Measurements from ENCODE around the gene CENPW.

GRCh38 chr6:126377594-126378153, 37.8 kb downstream of the CENPW start:
- TF ChIP-seq ZNF331 (CRISPR knock-in tag; IDR thresholded peaks at IDR 0.05; ENCODE audit: low read depth) (no peak), JUNB (IDR thresholded peaks at IDR 0.05; ENCODE audit: unreplicated experiment) (no peak), POLR2AphosphoS5 (IDR thresholded peaks at IDR 0.05; ENCODE audit: low read depth) (no peak), CREB1 (CRISPR knock-in tag; IDR thresholded peaks at IDR 0.05; ENCODE audit: low read depth) (no peak), EZH2 (IDR thresholded peaks at IDR 0.05; ENCODE audit: low read depth, unreplicated experiment) (no peak), EZH2phosphoT487 (IDR thresholded peaks at IDR 0.05; ENCODE audit: unreplicated experiment) (no peak), ZNF114 (CRISPR knock-in tag; IDR thresholded peaks at IDR 0.05) (no peak), NANOG (IDR thresholded peaks at IDR 0.05; ENCODE audit: borderline replicate concordance) (no peak), STAT1 (IDR thresholded peaks at IDR 0.05; ENCODE audit: unreplicated experiment) (no peak)
- TF ChIP-seq, protein P1, sequence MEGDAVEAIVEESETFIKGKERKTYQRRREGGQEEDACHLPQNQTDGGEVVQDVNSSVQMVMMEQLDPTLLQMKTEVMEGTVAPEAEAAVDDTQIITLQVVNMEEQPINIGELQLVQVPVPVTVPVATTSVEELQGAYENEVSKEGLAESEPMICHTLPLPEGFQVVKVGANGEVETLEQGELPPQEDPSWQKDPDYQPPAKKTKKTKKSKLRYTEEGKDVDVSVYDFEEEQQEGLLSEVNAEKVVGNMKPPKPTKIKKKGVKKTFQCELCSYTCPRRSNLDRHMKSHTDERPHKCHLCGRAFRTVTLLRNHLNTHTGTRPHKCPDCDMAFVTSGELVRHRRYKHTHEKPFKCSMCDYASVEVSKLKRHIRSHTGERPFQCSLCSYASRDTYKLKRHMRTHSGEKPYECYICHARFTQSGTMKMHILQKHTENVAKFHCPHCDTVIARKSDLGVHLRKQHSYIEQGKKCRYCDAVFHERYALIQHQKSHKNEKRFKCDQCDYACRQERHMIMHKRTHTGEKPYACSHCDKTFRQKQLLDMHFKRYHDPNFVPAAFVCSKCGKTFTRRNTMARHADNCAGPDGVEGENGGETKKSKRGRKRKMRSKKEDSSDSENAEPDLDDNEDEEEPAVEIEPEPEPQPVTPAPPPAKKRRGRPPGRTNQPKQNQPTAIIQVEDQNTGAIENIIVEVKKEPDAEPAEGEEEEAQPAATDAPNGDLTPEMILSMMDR (conservative IDR thresholded peaks at IDR 0.05; ENCODE audit: low read depth in 2 of 2) = no peak
- TF ChIP-seq, protein P2, sequence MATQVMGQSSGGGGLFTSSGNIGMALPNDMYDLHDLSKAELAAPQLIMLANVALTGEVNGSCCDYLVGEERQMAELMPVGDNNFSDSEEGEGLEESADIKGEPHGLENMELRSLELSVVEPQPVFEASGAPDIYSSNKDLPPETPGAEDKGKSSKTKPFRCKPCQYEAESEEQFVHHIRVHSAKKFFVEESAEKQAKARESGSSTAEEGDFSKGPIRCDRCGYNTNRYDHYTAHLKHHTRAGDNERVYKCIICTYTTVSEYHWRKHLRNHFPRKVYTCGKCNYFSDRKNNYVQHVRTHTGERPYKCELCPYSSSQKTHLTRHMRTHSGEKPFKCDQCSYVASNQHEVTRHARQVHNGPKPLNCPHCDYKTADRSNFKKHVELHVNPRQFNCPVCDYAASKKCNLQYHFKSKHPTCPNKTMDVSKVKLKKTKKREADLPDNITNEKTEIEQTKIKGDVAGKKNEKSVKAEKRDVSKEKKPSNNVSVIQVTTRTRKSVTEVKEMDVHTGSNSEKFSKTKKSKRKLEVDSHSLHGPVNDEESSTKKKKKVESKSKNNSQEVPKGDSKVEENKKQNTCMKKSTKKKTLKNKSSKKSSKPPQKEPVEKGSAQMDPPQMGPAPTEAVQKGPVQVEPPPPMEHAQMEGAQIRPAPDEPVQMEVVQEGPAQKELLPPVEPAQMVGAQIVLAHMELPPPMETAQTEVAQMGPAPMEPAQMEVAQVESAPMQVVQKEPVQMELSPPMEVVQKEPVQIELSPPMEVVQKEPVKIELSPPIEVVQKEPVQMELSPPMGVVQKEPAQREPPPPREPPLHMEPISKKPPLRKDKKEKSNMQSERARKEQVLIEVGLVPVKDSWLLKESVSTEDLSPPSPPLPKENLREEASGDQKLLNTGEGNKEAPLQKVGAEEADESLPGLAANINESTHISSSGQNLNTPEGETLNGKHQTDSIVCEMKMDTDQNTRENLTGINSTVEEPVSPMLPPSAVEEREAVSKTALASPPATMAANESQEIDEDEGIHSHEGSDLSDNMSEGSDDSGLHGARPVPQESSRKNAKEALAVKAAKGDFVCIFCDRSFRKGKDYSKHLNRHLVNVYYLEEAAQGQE (IDR thresholded peaks at IDR 0.05; ENCODE audit: unreplicated experiment) = no peak
- TF ChIP-seq, protein P3, sequence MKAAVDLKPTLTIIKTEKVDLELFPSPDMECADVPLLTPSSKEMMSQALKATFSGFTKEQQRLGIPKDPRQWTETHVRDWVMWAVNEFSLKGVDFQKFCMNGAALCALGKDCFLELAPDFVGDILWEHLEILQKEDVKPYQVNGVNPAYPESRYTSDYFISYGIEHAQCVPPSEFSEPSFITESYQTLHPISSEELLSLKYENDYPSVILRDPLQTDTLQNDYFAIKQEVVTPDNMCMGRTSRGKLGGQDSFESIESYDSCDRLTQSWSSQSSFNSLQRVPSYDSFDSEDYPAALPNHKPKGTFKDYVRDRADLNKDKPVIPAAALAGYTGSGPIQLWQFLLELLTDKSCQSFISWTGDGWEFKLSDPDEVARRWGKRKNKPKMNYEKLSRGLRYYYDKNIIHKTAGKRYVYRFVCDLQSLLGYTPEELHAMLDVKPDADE (IDR thresholded peaks at IDR 0.05) = no peak
- TF ChIP-seq, protein P4, sequence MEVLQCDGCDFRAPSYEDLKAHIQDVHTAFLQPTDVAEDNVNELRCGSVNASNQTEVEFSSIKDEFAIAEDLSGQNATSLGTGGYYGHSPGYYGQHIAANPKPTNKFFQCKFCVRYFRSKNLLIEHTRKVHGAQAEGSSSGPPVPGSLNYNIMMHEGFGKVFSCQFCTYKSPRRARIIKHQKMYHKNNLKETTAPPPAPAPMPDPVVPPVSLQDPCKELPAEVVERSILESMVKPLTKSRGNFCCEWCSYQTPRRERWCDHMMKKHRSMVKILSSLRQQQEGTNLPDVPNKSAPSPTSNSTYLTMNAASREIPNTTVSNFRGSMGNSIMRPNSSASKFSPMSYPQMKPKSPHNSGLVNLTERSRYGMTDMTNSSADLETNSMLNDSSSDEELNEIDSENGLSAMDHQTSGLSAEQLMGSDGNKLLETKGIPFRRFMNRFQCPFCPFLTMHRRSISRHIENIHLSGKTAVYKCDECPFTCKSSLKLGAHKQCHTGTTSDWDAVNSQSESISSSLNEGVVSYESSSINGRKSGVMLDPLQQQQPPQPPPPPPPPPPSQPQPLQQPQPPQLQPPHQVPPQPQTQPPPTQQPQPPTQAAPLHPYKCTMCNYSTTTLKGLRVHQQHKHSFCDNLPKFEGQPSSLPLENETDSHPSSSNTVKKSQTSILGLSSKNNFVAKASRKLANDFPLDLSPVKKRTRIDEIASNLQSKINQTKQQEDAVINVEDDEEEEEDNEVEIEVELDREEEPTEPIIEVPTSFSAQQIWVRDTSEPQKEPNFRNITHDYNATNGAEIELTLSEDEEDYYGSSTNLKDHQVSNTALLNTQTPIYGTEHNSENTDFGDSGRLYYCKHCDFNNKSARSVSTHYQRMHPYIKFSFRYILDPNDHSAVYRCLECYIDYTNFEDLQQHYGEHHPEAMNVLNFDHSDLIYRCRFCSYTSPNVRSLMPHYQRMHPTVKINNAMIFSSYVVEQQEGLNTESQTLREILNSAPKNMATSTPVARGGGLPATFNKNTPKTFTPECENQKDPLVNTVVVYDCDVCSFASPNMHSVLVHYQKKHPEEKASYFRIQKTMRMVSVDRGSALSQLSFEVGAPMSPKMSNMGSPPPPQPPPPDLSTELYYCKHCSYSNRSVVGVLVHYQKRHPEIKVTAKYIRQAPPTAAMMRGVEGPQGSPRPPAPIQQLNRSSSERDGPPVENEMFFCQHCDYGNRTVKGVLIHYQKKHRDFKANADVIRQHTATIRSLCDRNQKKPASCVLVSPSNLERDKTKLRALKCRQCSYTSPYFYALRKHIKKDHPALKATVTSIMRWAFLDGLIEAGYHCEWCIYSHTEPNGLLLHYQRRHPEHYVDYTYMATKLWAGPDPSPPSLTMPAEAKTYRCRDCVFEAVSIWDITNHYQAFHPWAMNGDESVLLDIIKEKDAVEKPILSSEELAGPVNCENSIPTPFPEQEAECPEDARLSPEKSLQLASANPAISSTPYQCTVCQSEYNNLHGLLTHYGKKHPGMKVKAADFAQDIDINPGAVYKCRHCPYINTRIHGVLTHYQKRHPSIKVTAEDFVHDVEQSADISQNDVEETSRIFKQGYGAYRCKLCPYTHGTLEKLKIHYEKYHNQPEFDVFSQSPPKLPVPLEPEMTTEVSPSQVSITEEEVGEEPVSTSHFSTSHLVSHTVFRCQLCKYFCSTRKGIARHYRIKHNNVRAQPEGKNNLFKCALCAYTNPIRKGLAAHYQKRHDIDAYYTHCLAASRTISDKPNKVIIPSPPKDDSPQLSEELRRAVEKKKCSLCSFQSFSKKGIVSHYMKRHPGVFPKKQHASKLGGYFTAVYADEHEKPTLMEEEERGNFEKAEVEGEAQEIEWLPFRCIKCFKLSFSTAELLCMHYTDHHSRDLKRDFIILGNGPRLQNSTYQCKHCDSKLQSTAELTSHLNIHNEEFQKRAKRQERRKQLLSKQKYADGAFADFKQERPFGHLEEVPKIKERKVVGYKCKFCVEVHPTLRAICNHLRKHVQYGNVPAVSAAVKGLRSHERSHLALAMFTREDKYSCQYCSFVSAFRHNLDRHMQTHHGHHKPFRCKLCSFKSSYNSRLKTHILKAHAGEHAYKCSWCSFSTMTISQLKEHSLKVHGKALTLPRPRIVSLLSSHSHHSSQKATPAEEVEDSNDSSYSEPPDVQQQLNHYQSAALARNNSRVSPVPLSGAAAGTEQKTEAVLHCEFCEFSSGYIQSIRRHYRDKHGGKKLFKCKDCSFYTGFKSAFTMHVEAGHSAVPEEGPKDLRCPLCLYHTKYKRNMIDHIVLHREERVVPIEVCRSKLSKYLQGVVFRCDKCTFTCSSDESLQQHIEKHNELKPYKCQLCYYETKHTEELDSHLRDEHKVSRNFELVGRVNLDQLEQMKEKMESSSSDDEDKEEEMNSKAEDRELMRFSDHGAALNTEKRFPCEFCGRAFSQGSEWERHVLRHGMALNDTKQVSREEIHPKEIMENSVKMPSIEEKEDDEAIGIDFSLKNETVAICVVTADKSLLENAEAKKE (CRISPR knock-in tag; IDR thresholded peaks at IDR 0.05) = no peak
